COLO829 (cell line): Measurements from ENCODE around the gene TMBIM6.
"Not testable (repeated sequence)": the region's sequence is repeated elsewhere in the genome, so short reads cannot be mapped to it uniquely, and the experiment has no call there.

ENCODE experiments used
- DNase-seq: peaks from one replicate; pipeline ENCODE4 v3.0.0; 2012; ENCODE audit warnings: low spot score

The TMBIM6 gene

GRCh38 chr12:49740930-49741881 is at the start of gene TMBIM6:
Gene TMBIM6 (plus strand): TSS chr12:49741557. CDS start chr12:49752494, 10,937 bp downstream.
- DNase-seq: peak; percentile 96

- no peak for DNase-seq
These were observed 48.5 kb upstream of the TMBIM6 start for GRCh38 chr12:49692851-49693250.

- DNase-seq: no peak
These were observed 47.4 kb upstream of the TMBIM6 start for GRCh38 chr12:49693931-49694444.

- no peak for DNase-seq
These were observed 44.6 kb upstream of the TMBIM6 start for GRCh38 chr12:49696723-49697122.

- no peak for DNase-seq
These were observed 43.5 kb upstream of the TMBIM6 start for GRCh38 chr12:49697808-49698207.

- no peak for DNase-seq
These were observed 42.5 kb upstream of the TMBIM6 start for GRCh38 chr12:49698619-49699545.

- no peak for DNase-seq
These were observed 39.3 kb upstream of the TMBIM6 start for GRCh38 chr12:49702009-49702408.

GRCh38 chr12:49702676-49703215 is 38.6 kb upstream of the TMBIM6 start:
- DNase-seq: no peak

- no peak for DNase-seq
These were observed 37.7 kb upstream of the TMBIM6 start for GRCh38 chr12:49703647-49704137.

- DNase-seq: peak; percentile 91
These were observed 35.8 kb upstream of the TMBIM6 start for GRCh38 chr12:49705479-49706134.

- peak; percentile 20 for DNase-seq
These were observed 34.8 kb upstream of the TMBIM6 start for GRCh38 chr12:49706351-49707127.

- peak; percentile 93 for DNase-seq
These were observed 34.1 kb upstream of the TMBIM6 start, which contains the start of gene FMNL3 for GRCh38 chr12:49707128-49707811. Gene FMNL3 (minus strand): TSS chr12:49707405. CDS start chr12:49707180, 225 bp downstream.

- no peak for DNase-seq
These were observed 33.6 kb upstream of the TMBIM6 start for GRCh38 chr12:49707812-49708147.

GRCh38 chr12:49708851-49709250 is 32.5 kb upstream of the TMBIM6 start:
- DNase-seq: no peak

- DNase-seq: not testable (repeated sequence)
These were observed 27.4 kb upstream of the TMBIM6 start for GRCh38 chr12:49713952-49714351.

GRCh38 chr12:49716553-49716952 is 24.8 kb upstream of the TMBIM6 start:
- no peak for DNase-seq

- DNase-seq: not testable (repeated sequence)
These were observed 23.6 kb upstream of the TMBIM6 start for GRCh38 chr12:49717800-49718199.

GRCh38 chr12:49720214-49720613 is 21.1 kb upstream of the TMBIM6 start:
- DNase-seq: no peak

GRCh38 chr12:49721355-49721754 is 20.0 kb upstream of the TMBIM6 start:
- not testable (repeated sequence) for DNase-seq

GRCh38 chr12:49728446-49728845 is 12.9 kb upstream of the TMBIM6 start:
- DNase-seq: no peak
